NCI-H2081 treated with DMSO at 0.1 percent for 48 hours (cell line): ENCODE results near the gene POLR1E.

Experiments
- DNase-seq: peaks from one replicate; lab custom pipeline; 2025; lab: John Stamatoyannopoulos, UW

POLR1E gene

DNA sequence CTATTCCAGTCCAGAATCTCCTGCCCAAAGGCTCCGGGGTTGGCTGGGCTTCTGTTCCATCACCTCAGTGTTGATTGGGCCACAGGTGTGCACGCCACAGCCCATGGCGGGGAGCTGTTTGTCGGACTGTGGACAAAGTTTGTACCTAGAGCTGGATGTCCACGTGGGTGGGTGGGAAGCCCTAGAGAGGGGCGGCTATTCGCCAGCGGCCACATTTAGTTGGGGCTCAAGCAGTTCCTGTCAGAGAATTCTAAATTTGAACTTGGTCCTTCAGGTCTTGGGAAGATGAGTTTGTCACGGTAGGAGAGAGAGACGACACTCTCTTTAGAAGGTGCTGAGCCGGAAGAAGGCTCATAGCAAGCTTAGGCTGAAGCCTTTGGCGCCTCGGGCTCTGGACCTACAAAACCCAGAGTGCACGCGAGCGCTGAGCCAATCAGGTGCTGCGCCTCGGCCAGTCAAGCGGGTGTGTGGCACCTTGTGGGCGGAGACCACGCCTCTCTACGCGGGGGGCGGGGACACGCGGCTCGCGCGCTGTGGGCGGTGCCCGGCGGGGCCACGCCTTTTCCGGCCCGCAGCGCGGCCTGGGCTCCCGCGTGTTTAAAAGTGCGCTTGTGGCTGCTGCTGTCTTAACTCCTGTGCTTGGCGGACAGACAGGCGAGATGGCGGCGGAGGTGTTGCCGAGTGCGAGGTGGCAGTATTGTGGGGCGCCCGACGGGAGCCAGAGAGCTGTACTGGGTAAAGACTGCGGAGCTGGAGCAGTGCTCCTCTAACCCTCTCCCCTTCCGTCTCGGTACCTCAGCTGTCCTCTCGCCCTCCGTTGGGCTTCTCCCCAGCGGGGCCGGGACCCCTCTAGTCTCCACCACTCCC, at the start of gene POLR1E:
TSS of gene POLR1E (plus strand) at position 560 of the 867 bp plus-strand sequence. CDS start at position 660, 100 bp downstream.
- peak; percentile 84 for DNase-seq

DNA sequence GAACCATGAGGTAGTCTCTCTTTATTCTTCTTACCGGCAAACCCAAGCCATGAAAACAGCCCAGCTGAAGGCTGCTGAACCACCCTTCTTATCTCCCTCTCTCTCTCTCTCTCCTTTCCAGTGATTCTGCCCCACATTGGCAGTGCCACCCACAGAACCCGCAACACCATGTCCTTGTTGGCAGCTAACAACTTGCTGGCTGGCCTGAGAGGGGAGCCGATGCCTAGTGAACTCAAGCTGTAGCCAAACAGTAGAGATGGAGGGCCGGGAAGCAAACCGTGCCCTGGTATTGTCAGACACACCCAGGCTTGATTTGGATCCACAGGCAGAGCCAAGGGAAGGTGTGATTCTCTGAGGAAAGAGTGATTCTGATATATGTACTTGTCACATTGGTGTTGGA, 49.2 kb upstream of the POLR1E start:
- DNase-seq, result no peak

- DNase-seq, result no peak
Observed at GRCh38 chr9:37437010-37437409, 48.7 kb upstream of the POLR1E start.

- no peak for DNase-seq
Observed at GRCh38 chr9:37437621-37438020, 48.1 kb upstream of the POLR1E start.

GRCh38 chr9:37438359-37438758, 47.4 kb upstream of the POLR1E start:
- DNase-seq, result no peak

- DNase-seq, result no peak
Observed at GRCh38 chr9:37441776-37442370, 43.9 kb upstream of the POLR1E start.

DNA sequence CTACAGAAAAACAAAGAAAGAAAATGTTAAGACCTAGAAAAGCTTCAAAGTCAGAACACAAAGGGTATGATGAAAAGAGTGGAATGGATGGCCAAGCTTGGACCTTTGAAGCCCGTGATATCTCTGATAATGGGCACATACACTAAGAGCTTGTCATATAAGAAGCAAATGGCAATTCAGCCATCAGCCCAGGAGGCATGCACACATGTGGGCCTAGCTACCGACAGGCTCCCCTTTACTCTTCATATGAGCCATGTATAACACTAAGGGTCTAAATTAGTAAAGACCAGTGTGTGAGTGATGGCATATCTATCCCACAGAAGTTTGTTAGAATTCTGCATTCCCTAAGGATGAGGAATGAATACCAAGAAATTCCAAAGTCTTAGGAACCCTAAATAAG, 43.2 kb upstream of the POLR1E start:
- no peak for DNase-seq

- no peak for DNase-seq
Observed at GRCh38 chr9:37443566-37443965, 42.2 kb upstream of the POLR1E start.

GRCh38 chr9:37444890-37445289, 40.9 kb upstream of the POLR1E start:
- no peak for DNase-seq

GRCh38 chr9:37445832-37446231, 39.9 kb upstream of the POLR1E start:
- DNase-seq, result no peak

- no peak for DNase-seq
Observed at GRCh38 chr9:37446401-37446800, 39.3 kb upstream of the POLR1E start.

DNA sequence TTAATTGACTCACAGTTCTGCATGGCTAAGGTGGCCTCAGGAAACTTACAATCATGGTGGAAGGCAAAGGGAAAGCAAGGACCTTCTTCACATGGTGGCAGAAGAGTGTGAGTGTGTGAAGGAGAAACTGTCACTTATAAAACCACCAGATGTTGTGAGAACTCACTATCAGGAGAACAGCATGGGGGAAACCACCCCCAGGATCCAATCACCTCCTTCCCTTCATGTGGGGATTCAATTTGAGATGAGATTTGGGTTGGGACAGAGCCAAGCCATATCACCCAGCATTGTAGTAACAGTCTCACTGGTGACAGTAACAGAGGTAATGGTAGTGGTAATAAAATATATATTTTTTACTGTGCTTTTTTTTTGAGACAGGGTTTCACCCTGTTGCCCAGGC, 38.6 kb upstream of the POLR1E start:
- no peak for DNase-seq

- no peak for DNase-seq
Observed at GRCh38 chr9:37449862-37450632, 35.7 kb upstream of the POLR1E start.

- no peak for DNase-seq
Observed at GRCh38 chr9:37451628-37452027, 34.1 kb upstream of the POLR1E start.

DNA sequence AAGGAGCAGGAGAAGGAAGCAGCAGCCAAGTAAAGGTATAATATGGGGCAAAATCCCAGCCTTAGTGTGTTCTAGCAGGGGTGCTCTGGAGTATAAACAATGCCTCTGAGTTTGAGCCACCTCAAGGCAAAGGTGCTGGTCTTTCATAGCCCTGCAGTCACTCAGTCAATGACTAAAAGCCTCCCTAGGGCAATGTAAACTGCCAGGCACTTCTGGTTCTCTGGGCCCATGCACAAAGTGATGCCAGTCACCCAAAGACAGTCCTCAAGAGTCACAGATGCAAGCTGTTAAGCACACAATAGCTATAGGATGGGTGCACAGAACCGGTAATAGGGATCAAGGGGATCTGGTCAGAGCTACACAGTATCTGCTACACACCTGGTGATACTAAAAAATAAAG, 33.1 kb upstream of the POLR1E start:
- DNase-seq, result no peak

DNA sequence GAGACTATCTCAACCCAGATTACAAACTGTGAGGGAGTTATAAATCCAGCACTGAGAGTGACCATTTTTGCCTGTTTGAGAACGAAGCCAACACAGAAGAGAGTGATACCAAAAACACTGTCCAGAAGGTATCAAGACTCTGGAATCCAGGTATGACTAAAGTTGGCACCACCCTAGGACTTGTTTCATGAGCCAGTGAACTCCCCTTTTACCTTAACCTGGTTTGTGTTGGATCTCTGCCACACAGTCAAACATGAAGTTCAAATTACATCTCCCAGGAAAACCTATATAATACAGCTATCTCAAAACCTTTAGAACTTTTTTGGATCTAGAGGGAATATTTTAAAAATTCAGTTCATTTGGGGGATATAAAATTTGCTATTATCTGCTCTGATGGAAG, 31.9 kb upstream of the POLR1E start:
- no peak for DNase-seq

GRCh38 chr9:37454238-37454637, 31.5 kb upstream of the POLR1E start:
- DNase-seq, result no peak

GRCh38 chr9:37455884-37456647, 29.7 kb upstream of the POLR1E start:
- DNase-seq, result no peak

DNA sequence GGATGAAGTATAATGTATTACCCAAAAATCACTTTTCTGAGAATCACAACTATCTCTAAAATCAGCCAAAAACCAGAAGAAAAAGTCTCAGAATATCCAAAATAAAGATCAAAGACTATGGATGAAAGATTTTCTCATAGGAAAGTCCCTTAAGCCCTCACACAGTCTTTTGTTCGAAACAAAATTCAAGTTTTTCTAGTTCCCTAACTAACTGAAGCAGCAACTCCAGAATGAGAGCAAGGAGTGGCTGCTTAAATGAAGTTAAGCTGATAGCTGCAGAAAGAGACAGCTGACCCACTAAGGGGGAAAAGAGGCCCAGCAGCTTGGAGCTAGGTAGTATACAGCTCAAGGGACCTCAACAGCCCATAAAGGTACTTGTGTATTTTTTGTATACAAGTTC, 28.9 kb upstream of the POLR1E start:
- DNase-seq, result no peak

GRCh38 chr9:37464006-37464405, 21.7 kb upstream of the POLR1E start:
- DNase-seq, result no peak

DNA sequence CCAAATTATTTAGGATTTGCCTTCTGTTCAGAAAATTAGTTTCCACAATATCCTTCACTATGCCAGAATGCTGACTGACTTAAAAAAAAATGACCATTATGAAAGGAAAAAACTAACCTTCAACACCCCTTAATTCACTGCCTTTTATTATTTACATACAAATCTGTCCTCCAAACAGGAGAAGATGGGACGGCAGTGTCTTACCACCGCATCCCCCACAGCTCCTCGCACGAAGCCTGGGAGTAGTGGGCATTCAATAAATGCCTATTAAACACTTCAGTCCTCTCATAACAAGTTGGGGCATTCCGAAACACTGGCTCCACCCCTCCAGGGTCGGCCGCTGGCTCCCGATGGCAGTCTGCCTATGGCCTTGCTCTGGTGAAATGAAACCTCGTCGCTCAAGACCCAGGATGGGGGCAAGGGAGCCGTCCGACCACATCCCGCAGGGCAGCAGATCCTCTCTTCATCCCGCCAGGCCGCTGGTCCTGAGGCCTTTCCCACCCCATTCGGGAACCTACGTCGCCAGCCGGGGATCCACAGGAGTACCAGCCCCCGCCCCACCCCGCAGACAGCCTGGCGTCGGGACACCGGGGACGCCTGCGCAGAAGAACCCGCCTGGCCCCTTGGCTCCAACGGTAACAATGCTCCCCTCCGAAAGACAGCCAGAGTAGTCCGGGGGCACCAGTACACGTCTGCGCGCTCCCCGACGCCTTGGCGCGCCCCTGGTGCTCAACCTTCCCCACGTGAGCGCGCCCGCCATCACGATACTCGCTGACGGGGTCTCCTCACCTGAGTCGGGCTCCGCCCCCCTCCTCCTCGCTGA, 21.1 kb upstream of the POLR1E start:
- no peak for DNase-seq
